Activated CD8-positive, alpha-beta memory T cell treated with anti-CD3 and anti-CD28 coated beads for 36 hours (primary cell): ENCODE data around the gene TAL1. TPM values are rescaled to one million over a fixed set of nuclear protein-coding genes. Genes with fewer than 3 reads are reported as not detected.

Experiments used
- CTCF ChIA-PET: fragments of 350-600 bp; sonication (Branson Sonifier 250); formaldehyde crosslinking; loops from one replicate; lab custom pipeline; 2021; ENCODE audit warnings: antibody characterized with exemption; lab: Charles Lee
- POLR2A ChIA-PET: fragments of 350-600 bp; sonication (Branson Sonifier 250); formaldehyde crosslinking; loops from one replicate; lab custom pipeline; 2021; ENCODE audit warnings: antibody characterized with exemption; lab: Charles Lee
- total RNA-seq, 2 experiments: library from RNA; stranded (reverse); gene quantifications; one replicate each; pipeline ENCODE4 v1.2.3, GENCODE V29; 2021

Gene TAL1
- total RNA-seq, 2 experiments from 2014 or later, result not detected

DNA sequence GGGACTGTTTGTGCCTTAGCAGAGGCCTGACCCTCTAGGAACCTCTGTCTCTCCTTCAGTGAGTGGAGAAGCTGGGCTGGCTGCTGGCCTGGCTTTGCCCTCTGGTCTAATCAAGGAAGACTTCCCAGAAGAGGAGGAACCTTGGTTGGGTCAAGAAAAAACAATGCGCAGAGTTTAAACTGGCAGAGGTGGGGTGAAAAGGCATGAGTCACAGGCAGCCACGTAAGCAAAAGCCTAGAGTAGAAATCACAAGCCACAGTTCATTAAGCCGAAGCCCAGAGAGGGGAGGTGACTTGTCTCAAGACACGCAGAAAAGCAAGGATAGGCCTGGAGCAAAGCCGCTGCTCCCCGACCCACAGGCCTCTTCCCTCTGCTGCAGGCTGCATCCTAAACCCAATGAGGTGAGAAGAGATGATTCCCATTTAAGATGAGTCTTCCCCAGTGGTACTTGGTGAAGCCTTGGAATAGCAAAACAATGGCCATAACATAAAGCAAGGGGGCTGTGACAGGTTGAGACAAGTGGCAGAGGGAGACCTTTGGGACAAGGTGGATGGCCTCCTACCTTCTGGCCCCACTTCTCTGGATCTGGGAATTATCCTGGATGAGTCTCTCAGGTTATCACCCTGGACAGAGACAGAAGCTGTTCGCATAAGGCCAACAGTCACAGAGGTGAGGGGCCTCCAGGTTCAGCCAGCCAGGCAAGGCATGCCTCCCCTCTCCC, 49.9 kb downstream of the TAL1 start:
- POLR2A ChIA-PET, result no interaction called here
- CTCF ChIA-PET, result interaction anchor here (1.2 to 3.0 kb wide), 3 partner anchors 11 to 242 kb away, joined by 3 to 13 read pairs (median 4); no protein-coding TSS in a partner anchor

DNA sequence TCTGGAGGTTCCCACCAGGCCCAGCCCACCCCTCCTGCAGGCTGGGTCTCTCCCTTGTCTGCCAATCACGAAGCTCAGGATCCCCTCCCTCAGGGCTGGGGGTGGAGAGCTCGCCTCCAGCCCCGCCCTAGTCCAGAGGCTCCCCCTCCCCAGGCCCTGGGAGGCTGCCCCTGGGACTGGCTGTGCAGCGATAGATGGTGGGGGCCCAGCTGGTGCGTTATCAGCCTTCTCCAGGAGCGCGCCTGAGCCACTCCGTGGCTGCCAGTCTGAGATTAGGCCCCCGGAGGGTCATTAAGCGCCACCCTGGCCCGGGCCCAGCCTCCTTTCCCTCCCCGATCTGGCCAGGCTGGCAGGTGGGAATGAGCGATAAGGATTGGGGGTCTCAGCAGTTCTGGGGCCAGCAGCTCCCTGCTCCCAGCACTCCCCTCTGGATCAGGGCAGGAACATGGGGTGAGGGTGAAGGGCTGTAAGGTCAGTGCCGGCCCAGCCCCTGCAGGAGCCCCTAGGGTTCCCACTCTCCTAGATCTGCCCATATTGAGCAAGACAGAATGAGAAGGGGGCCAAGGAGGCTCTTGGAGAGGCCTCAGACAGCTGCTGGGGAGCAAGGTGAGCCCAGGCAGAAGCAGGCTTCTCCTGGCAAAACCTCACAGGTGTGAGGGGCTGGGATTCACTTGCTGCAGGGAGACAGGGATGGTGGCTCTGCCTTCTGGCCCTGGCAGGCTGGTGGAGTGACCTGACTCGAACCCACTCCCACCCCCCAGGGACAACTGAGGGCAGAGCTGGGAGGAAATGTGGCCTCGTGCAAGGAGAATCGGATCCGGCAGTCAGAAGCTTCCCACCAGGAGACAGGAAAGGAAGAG, 50.7 kb downstream of the TAL1 start:
- CTCF ChIA-PET, result interaction anchor here (1.2 to 1.3 kb wide), 2 partner anchors 82 to 242 kb away, joined by 3 to 4 read pairs; no protein-coding TSS in a partner anchor
- POLR2A ChIA-PET, result no interaction called here

DNA sequence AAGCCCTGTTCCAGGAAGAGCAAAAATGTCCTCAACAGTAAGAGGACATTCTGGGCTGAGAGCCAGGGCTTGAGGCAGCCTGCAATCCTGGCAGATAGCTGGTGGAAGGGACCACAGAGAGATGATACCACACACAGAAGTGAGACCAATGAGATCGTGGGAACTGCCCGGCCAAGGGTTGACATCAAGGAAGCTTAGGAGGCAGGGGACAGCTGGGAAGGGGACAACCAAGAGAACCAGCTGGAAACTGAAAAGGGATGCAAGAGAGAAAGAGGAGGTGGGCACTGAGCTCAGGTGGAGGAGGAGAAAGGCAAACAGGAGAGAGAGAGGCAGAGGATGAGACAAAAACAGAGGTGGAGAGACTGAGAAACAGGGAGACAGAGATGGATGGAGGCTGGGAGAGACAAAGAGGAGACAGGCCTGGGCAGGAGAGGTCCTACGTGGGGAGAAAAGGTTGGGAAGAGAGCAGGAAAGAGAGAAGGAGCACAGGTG, 51.4 kb downstream of the TAL1 start:
- POLR2A ChIA-PET, result no interaction called here
- CTCF ChIA-PET, result interaction anchor here (1.2 kb wide), 1 partner anchor 243 kb away, joined by 3 read pairs; no protein-coding TSS in a partner anchor

DNA sequence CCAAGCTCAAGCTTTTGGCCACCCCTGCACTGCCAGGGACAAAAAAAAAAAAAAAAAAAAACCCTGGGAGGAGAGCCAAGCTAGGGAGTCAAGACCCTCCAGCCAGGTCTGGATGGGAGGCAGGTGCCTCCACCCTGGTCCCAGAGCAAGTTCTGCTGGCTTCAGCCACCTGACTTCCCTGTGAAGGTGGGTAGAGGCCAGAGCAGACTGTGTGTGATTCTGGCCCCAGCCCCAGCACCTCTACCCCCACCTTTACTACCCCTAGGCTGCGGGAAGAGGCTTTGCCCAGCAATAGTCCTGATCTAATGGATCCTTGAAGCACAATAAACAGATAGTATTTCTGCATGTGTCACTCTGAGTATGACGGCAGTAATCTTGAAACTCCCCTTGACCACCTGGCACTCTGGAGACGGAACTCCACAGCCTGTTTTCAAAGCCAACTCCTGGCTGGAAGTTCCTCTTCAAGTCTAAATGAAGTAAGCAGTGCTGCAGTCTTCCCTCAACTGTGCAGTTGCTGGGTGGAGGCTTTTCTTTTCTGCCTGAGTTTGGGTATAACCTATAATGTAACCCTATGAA, 51.9 kb downstream of the TAL1 start:
- ChIA-PET POLR2A (no interaction called here), CTCF (interaction anchor here (1.0 to 2.6 kb wide), 6 partner anchors 8 to 129 kb away, joined by 3 to 19 read pairs (median 6); partner anchors contain the start of gene PDZK1IP1)

DNA sequence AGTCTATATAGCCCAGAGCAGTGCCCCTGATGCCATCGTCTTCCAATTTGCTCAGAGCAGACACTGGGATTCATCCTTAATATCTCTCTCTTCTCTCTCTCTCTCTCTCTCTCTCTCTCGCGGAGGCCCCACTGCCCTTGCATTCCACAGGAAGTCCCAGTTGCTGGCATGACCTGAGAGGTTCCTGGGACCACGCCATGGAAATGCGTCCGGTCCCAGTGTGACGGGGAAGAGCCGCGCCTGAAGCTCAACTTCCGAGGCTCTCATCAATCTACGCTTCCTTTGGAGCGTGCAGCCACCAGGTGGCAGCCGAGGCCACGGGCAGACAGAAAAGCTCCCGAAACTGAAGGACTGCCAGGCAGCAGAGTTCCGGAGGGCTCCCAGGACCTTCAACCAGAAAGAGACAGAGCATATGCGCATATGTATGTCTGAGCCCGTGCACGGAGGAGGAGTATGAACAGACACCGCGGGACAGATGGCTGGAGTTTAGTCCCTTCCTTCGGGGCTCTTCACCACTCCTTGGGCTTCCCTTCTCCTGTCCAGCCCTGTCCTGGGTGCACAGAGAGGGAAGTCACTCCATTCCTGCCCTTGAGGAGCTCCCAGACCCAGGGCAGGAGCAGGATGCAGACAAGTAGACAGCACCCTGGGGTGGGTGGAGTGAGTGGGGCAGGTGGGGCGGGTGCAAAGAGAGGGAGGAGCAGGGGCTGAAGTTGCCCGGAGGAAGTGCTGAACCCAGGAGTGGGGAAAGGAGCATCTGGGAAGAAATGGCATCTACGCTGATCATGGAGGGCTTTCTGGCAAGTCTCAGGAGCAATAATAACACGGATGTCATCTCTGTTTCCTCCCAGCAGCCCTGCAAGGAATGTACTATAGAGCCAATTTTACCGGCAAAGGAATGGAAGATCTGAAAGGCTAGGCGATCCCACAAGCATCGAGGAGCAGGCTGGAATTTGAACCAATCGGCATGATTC, 52.7 kb downstream of the TAL1 start:
- ChIA-PET CTCF (interaction anchor here (0.6 to 2.6 kb wide), 17 partner anchors 9 to 680 kb away, joined by 3 to 19 read pairs (median 4); partner anchors contain the start of genes CMPK1, FOXD2 and PDZK1IP1), POLR2A (interaction anchor here (0.6 kb wide), 2 partner anchors 71 to 148 kb away, joined by 3 to 7 read pairs; no protein-coding TSS in a partner anchor)

DNA sequence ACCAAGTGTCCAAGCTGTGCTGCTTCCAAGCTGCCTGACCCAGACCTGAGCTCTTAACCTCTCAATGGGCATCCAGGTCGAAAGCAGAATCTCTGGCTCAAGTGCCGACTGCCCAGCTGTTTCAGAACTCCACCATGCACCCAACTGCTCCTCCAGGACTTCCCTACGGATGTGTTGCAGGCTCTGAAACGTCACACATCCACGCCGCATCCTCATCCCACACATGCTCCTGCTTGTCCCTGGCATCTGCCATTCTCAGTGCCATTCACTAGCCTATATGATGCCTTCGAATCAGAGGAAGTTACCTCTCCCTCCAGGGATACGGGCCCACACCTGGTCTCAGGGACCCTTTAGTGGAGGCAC, 53.4 kb downstream of the TAL1 start:
- CTCF ChIA-PET, result interaction anchor here (0.6 to 2.6 kb wide), 14 partner anchors 9 to 532 kb away, joined by 3 to 19 read pairs (median 4); partner anchors contain the start of genes CMPK1, FOXD2 and PDZK1IP1
- POLR2A ChIA-PET, result interaction anchor here (0.6 kb wide), 2 partner anchors 72 to 149 kb away, joined by 3 to 7 read pairs; no protein-coding TSS in a partner anchor

DNA sequence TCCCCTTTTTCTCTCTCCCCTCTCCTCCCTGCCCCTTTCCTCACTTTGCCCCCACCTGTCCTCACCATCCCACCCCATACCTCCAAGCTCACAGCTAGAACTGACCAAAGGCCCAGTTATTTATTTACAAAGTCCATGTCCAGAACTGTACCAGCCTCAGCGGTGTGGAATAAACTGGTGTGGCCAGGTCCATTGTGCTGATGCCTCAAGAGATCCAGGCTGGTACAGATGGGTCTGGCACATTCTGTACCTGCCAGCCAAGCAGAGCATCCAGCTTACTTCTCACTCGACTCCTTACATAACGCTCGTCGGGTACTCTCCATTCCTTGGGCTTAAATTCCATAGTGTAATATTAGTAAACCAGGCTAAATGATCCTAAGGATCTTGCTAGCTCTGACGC, 54.0 kb downstream of the TAL1 start:
- POLR2A ChIA-PET, result no interaction called here
- CTCF ChIA-PET, result interaction anchor here (1.7 to 2.6 kb wide), 2 partner anchors 10 to 14 kb away, joined by 8 to 19 read pairs; no protein-coding TSS in a partner anchor

DNA sequence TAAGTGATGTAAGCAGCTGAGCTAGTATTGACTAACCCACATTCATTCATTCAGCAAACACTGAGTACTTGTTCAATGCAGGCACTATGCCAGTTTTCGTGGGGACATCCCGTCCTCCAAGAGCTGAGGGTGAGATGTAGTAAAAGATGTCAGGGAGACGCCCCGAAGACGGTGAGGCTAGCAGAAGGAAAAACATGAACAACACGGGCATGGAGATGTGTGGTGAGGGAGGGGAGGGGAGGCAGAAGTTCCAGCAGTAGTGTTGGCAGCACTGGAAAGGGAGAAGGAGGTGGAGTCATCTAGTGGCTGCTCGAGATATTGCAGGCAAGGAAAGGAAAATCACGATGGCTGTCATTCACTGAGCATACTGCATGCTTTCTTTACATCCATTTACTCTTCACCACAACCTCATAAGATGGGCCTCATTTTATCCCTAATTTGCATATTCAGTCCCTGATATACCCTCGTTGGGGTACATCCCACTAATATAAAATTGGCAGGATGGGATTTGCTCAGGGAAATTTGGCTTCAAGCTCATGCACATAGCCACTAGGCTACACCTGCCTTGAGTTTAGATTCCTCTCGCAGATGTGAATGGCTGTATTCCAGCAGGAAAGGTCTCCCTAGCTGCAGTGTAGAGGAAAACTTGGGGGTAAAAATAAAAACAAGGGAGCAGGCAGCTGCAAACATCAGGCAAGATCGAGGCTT, 56.6 kb downstream of the TAL1 start:
- ChIA-PET CTCF (interaction anchor here (0.8 to 1.7 kb wide), 5 partner anchors 9 to 246 kb away, joined by 3 to 6 read pairs (median 3); no protein-coding TSS in a partner anchor), POLR2A (no interaction called here)

DNA sequence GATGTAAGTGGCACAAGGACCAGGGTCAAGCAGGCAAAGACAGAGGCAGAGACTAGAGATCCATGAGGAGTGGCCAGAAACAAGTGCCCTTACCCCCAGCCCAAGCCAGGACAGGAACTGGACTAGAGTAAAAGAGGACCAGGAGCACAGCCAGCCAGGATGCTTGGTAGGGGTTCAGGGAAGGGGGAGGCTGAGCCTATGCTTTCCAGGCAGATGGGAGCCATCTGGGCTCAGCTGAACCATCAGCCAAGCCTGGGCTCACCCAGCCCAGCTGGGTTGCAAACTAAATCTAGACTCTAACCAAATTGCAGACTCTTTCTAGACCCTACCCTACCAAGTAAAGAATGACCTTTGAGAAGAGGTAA, 57.4 kb downstream of the TAL1 start:
- POLR2A ChIA-PET, result no interaction called here
- CTCF ChIA-PET, result interaction anchor here (0.8 to 1.7 kb wide), 3 partner anchors 11 to 18 kb away, joined by 3 to 6 read pairs (median 3); no protein-coding TSS in a partner anchor

DNA sequence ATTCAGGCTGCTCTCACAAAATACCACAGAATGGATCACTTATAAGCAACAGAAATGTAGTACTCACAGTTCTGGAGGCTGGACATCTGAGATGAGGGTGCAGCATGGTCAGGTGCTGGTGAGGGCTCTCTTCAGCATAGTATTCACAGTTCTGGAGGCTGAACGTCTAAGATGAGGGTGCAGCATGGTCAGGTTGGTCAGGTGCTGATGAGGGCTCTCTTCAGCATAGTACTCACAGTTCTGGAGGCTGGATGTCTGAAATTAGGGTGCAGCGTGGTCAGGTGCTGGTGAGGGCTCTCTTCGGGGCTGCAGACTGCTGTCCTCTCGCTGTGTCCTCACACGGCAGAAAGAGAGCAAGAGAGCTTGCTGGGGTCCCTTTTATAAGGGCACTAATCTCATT, 59.2 kb downstream of the TAL1 start:
- ChIA-PET POLR2A (no interaction called here), CTCF (no interaction called here)

Other genes starting within 250 kb of the TAL1 start
- not detected for gene CYP4X1, start 208.6 kb downstream of the TAL1 start, total RNA-seq
- not detected for gene CYP4Z1, start 165.0 kb downstream of the TAL1 start, total RNA-seq
- not detected for gene CYP4A22, start 94.8 kb downstream of the TAL1 start, total RNA-seq
- not detected for gene PDZK1IP1, start 42.2 kb downstream of the TAL1 start, total RNA-seq
- gene STIL, start 81.9 kb upstream of the TAL1 start, total RNA-seq, result 10 to 100 TPM; 21.9 to 22.2 TPM
- 100 to 1,000 TPM; 121 to 123 TPM for gene CMPK1, start 101.6 kb upstream of the TAL1 start, total RNA-seq
- gene FOXE3, start 184.1 kb upstream of the TAL1 start, total RNA-seq, result not detected
- gene FOXD2, start 205.8 kb upstream of the TAL1 start, total RNA-seq, result under 1 TPM; 0.06 to 0.13 TPM